Cardiac muscle cell (in vitro differentiated cells and primary cell): ENCODE results near the gene CTDNEP1. TPM values are rescaled to one million over a fixed set of nuclear protein-coding genes. Genes with fewer than 3 reads are reported as not detected.

ENCODE experiments used
- DNase-seq, 2 donors: peaks; one replicate each; pipeline versions ENCODE4 v3.0.0 to v3.0.0-alpha.2; 2010 to 2017; ENCODE audit warnings: low read depth in 1 of 2, low spot score in 1 of 2
- H3K27ac ChIP-seq: fragments of 200-600 bp; sonication (generic); 2 replicates; pipeline ENCODE4 v1.5.1; 2016
- H3K27me3 ChIP-seq: fragments of 200-600 bp; sonication (generic); 2 replicates; pipeline ENCODE4 v1.6.0; 2016; ENCODE audit warnings: control low read depth
- H3K36me3 ChIP-seq: fragments of 200-600 bp; sonication (generic); 2 replicates; pipeline ENCODE4 v1.5.1; 2016; ENCODE audit warnings: control low read depth
- H3K4me1 ChIP-seq: fragments of 200-600 bp; sonication (generic); 2 replicates; pipeline ENCODE4 v1.8.1; 2017; ENCODE audit warnings: low read depth, mild to moderate bottlenecking, mixed run types
- H3K4me3 ChIP-seq: fragments of 200-600 bp; sonication (generic); 2 replicates; pipeline ENCODE4 v1.5.1; 2016; ENCODE audit warnings: mild to moderate bottlenecking
- H3K9me3 ChIP-seq: fragments of 200-600 bp; sonication (generic); 2 replicates; pipeline ENCODE4 v1.5.1; 2017; ENCODE audit warnings: low read depth, mild to moderate bottlenecking, control low read depth
- polyA plus RNA-seq: library from polyadenylated mRNA; unstranded; fragments of >200 nt; fragmentation: Nextera tagmentation; extraction: Ambion mirVana; gene quantifications from 2 replicates; pipeline ENCODE4 v1.2.1, GENCODE V29; 2016
- total RNA-seq: library from RNA; depleted of rRNA; stranded (reverse); fragments of >200 nt; gene quantifications from 2 replicates; pipeline ENCODE4 v1.2.3, GENCODE V29; 2016
- TF ChIP-seq, protein P1 (sequence below): IDR thresholded peaks from 2 replicates; pipeline ENCODE4 v1.5.1; 2012; ENCODE audit warnings: low read depth, mild to moderate bottlenecking, low read length

Gene CTDNEP1
- total and polyA plus RNA-seq, 2 experiments from 2014 or later, result 78.3 to 98.6 TPM

DNA sequence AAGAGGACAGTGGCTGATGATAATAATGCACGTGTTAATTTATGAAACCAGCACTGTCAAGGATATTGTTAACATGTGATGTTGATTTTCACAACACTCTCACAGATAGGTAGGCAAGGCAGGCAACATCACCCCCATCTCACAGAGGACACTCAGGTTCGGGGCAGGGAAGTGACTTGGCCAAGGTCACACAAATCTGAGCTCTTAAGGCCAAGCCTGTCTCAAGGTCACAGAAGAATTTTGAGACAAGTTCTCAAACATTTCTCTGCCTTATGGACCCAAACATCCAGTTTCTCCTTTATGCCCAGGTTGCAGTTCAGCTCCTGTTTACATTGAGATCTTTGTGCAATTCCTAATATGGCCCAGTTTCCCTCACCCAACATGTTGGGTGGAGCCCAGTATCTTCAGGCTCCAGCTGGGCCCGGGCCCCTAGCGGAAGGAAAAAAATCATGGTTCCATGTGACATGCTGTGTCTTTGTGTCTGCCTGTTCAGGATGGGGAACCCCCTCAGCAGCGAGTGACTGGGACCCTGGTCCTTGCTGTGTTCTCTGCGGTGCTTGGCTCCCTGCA is 31.3 kb upstream of the CTDNEP1 start:
- H3K4me1 ChIP-seq, result no peaks in the 10 kb centered on the region
- no peaks in the 10 kb centered on the region for H3K9me3 ChIP-seq
- H3K36me3 ChIP-seq, result peaks cover 26% of the 10 kb centered on the region
- H3K27me3 ChIP-seq, result no peaks in the 10 kb centered on the region
- no peak for DNase-seq
- peak overlapping the region; percentile 99 for H3K27ac ChIP-seq
- TF ChIP-seq, protein P1, sequence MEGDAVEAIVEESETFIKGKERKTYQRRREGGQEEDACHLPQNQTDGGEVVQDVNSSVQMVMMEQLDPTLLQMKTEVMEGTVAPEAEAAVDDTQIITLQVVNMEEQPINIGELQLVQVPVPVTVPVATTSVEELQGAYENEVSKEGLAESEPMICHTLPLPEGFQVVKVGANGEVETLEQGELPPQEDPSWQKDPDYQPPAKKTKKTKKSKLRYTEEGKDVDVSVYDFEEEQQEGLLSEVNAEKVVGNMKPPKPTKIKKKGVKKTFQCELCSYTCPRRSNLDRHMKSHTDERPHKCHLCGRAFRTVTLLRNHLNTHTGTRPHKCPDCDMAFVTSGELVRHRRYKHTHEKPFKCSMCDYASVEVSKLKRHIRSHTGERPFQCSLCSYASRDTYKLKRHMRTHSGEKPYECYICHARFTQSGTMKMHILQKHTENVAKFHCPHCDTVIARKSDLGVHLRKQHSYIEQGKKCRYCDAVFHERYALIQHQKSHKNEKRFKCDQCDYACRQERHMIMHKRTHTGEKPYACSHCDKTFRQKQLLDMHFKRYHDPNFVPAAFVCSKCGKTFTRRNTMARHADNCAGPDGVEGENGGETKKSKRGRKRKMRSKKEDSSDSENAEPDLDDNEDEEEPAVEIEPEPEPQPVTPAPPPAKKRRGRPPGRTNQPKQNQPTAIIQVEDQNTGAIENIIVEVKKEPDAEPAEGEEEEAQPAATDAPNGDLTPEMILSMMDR, result no peak
- peak overlapping the region; percentile 76 for H3K4me3 ChIP-seq

DNA sequence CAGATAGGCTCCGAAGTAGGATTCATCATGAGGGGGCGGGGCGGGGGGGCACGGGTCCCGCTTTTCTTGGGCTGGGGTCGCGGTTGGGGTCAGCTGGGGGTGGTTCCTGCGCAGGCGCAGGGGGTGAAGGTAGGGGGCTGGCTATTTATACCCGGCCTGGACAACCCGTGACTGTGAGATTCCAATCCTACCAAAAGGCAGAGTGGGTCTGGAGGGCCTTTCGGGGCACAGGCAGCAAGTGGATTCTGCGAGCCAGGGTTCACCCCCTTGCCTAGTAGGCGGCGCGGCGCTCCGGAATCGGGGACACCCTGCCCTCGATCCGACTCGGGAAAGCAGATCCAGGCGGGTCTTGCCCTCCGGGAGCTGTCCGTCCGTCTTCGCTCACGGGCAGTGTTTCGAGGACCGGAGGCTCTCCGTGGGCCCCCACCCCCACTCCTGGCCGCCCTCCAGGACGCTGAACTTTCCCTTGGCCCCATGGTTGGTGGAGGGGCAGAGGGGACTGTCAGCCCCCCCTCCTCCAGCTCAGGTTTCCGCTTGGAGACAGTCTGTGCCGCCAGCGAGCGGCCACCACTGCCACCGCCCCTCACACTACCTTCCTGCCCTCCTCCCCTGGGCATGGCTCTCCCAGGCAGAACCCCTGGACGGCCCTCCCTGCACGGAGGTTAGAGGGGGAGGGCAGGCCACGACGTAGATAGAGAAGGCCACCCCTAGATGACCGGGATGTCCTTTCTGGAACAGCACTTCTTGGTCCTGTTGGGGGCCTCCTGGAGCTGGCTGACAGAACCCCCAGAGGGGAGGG is 30.6 kb upstream of the CTDNEP1 start:
- Histone ChIP-seq H3K27me3 (no peaks in the 10 kb centered on the region), H3K9me3 (no peaks in the 10 kb centered on the region), H3K4me3 (peak overlapping the region; percentile 76), H3K36me3 (peaks cover 24% of the 10 kb centered on the region), H3K27ac (peak overlapping the region; percentile 99), H3K4me1 (no peaks in the 10 kb centered on the region)
- DNase-seq, result peak in 1 of 2 donors; percentile 83
- TF ChIP-seq, protein P1, result no peak

DNA sequence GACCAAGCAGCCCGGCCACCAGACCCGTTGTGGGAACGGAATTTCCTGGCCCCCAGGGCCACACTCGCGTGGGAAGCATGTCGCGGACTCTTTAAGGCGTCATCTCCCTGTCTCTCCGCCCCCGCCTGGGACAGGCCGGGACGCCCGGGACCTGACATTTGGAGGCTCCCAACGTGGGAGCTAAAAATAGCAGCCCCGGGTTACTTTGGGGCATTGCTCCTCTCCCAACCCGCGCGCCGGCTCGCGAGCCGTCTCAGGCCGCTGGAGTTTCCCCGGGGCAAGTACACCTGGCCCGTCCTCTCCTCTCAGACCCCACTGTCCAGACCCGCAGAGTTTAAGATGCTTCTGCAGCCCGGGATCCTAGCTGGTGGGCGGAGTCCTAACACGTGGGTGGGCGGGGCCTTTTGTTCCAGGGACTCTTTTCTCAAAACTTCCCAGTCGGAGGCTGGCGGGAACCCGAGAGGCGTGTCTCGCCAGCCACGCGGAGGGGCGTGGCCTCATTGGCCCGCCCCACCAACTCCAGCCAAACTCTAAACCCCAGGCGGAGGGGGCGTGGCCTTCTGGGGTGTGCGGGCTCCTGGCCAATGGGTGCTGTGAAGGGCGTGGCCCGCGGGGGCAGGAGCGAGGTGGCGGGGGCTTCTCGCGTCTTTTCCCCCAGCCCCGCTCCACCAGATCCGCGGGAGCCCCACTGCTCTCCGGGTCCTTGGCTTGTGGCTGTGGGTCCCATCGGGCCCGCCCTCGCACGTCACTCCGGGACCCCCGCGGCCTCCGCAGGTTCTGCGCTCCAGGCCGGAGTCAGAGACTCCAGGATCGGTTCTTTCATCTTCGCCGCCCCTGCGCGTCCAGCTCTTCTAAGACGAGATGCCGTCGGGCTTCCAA is 29.8 kb upstream of the CTDNEP1 start, which contains the start of gene SLC2A4:
SLC2A4 (plus strand) TSS at position 645 of the 879 bp plus-strand sequence; CDS start at position 862, 217 bp downstream.
- Histone ChIP-seq H3K4me1 (no peaks in the 10 kb centered on the region), H3K27me3 (no peaks in the 10 kb centered on the region), H3K9me3 (no peaks in the 10 kb centered on the region), H3K4me3 (peak within 1 kb of the TSS; percentile 76), H3K36me3 (peaks cover 19% of the 10 kb centered on the region), H3K27ac (peak within 1 kb of the TSS; percentile 99)
- TF ChIP-seq, protein P1, result no peak
- DNase-seq, result peak; percentile 96 to 99

DNA sequence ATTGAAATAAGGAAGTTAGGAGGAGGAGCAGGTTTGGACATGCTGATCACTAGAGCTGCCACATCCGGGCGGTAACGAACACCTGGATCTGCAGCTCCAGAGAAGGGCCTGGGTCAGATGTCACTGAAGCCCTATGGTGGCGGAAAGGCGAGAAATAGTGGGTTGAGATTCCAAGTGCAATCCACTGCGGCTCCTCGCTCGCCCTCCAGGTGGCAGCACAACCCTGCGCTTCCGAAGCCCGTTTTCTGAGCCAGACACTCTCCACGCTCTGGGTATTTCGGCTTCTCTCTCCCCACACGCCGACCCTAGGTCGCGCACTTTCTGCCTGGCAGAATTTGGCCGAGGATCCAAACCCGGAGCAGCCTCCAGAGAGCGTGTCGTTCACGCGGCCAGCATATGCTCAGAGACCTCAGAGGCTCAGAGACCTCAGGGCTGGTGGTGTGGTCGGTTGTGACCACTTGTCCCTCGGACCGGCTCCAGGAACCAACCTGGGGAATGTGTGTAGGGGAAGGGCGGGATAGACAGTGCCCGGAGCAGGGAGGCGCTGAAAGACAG is 29.1 kb upstream of the CTDNEP1 start:
- H3K9me3 ChIP-seq, result no peaks in the 10 kb centered on the region
- peak overlapping the region; percentile 76 for H3K4me3 ChIP-seq
- peaks cover 14% of the 10 kb centered on the region for H3K36me3 ChIP-seq
- peak; percentile 82 to 87 for DNase-seq
- TF ChIP-seq, protein P1, result peak; percentile 92
- H3K27me3 ChIP-seq, result no peaks in the 10 kb centered on the region
- H3K27ac ChIP-seq, result peak overlapping the region; percentile 99
- no peaks in the 10 kb centered on the region for H3K4me1 ChIP-seq

DNA sequence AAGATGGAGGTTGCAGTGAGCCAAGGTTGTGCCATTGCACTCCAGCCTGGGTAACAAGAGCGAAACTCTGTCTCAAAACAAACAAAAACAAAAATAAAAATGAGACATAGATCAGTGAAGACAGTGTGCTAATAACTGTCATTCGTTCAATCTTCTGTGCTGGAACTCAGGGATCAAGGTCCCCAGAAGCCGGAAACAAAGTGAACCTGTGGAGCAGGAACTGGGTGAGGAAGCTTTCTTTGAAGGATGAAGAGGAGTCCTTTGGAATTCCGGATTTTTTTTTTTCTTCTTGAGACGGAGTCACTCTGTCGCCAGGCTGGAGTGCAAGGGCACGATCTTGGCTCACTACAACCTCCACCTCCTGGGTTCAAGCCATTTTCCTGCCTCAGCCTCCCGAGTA is 27.9 kb upstream of the CTDNEP1 start:
- no peak overlapping the region for H3K4me3 ChIP-seq
- H3K4me1 ChIP-seq, result no peaks in the 10 kb centered on the region
- no peaks in the 10 kb centered on the region for H3K27me3 ChIP-seq
- peaks cover 3% of the 10 kb centered on the region for H3K36me3 ChIP-seq
- no peak overlapping the region for H3K27ac ChIP-seq
- DNase-seq, result no peak
- H3K9me3 ChIP-seq, result no peaks in the 10 kb centered on the region
- TF ChIP-seq, protein P1, result no peak
